Liver (tissue), 9 donors: ENCODE measurements around the gene PRPF40A. TPM values are rescaled to one million over a fixed set of nuclear protein-coding genes. Genes with fewer than 3 reads are reported as not detected.
"Not testable (repeated sequence)": the region's sequence is repeated elsewhere in the genome, so short reads cannot be mapped to it uniquely, and the experiment has no call there.

Experiments used
- DNase-seq: peaks from one replicate; pipeline ENCODE4 v3.0.0-alpha.2; 2017; ENCODE audit warnings: low spot score
- H3K27ac ChIP-seq, 2 donors: one replicate each; pipeline ENCODE4 v1.7.0; 2013; ENCODE audit warnings: inconsistent platforms in 2 of 2, low read length in 2 of 2, control low read depth in 1 of 2, low read depth in 1 of 2, mild to moderate bottlenecking in 1 of 2
- H3K27me3 ChIP-seq, 4 donors: one replicate each; pipeline versions ENCODE4 v1.6.1 to v1.7.0; 2013; ENCODE audit warnings: low read length in 3 of 4, inconsistent platforms in 1 of 4, mild to moderate bottlenecking in 1 of 4, moderate library complexity in 1 of 4; ENCODE audit not compliant: control insufficient read depth in 4 of 4, insufficient read depth in 4 of 4
- H3K36me3 ChIP-seq, 4 donors: one replicate each; pipeline versions ENCODE4 v1.6.1 to v1.7.0; 2013; ENCODE audit warnings: low read length in 3 of 4, mild to moderate bottlenecking in 3 of 4, low read depth in 1 of 4, moderate library complexity in 1 of 4; ENCODE audit not compliant: control insufficient read depth in 4 of 4, insufficient read depth in 3 of 4
- H3K4me1 ChIP-seq, 4 donors: one replicate each; pipeline versions ENCODE4 v1.6.1 to v1.7.0; 2013; ENCODE audit warnings: low read length in 3 of 4, mild to moderate bottlenecking in 3 of 4, moderate library complexity in 1 of 4; ENCODE audit not compliant: control insufficient read depth in 4 of 4, insufficient read depth in 4 of 4
- H3K4me3 ChIP-seq, 3 donors: one replicate each; pipeline versions ENCODE4 v1.6.1 to v1.7.0; 2013; ENCODE audit warnings: low read length in 3 of 3, control low read depth in 1 of 3, low read depth in 1 of 3, mild to moderate bottlenecking in 1 of 3
- H3K9ac ChIP-seq, 2 donors: one replicate each; pipeline ENCODE4 v1.7.0; 2013; ENCODE audit warnings: low read length in 2 of 2, mild to moderate bottlenecking in 2 of 2, moderate library complexity in 2 of 2, control low read depth in 1 of 2, low read depth in 1 of 2
- H3K9me3 ChIP-seq, 4 donors: one replicate each; pipeline versions ENCODE4 v1.6.1 to v1.7.0; 2013; ENCODE audit warnings: low read length in 3 of 4; ENCODE audit not compliant: control insufficient read depth in 4 of 4
- ATF3 ChIP-seq: IDR thresholded peaks from 2 replicates; pipeline ENCODE4 v1.6.1; 2016; ENCODE audit warnings: antibody characterized with exemption
- EGR1 ChIP-seq, 2 donors: IDR thresholded peaks; 2 replicates each; pipeline ENCODE4 v1.6.1; 2016 to 2018; ENCODE audit warnings: antibody characterized with exemption in 2 of 2, low read depth in 2 of 2
- FOXA1 ChIP-seq: IDR thresholded peaks from 2 replicates; pipeline ENCODE4 v1.6.1; 2016; ENCODE audit warnings: antibody characterized with exemption
- FOXA2 ChIP-seq: IDR thresholded peaks from 2 replicates; pipeline ENCODE4 v1.6.1; 2016; ENCODE audit warnings: antibody characterized with exemption
- GABPA ChIP-seq, 2 donors: IDR thresholded peaks in 1 of 2; conservative IDR thresholded peaks in 1 of 2; 2 replicates each; pipeline ENCODE4 v1.6.1; 2016; ENCODE audit warnings: antibody characterized with exemption in 2 of 2, mild to moderate bottlenecking in 1 of 2, moderate library complexity in 1 of 2
- HNF4A ChIP-seq, 2 donors: conservative IDR thresholded peaks; 2 replicates each; pipeline ENCODE4 v1.6.1; 2016; ENCODE audit warnings: antibody characterized with exemption in 2 of 2, mild to moderate bottlenecking in 2 of 2
- HNF4G ChIP-seq: IDR thresholded peaks from 2 replicates; pipeline ENCODE4 v1.6.1; 2016; ENCODE audit warnings: antibody characterized with exemption
- NR2F2 ChIP-seq: IDR thresholded peaks from 2 replicates; pipeline ENCODE4 v1.6.1; 2016; ENCODE audit warnings: antibody characterized with exemption
- RAD21 ChIP-seq, 2 donors: IDR thresholded peaks; 2 replicates each; pipeline ENCODE4 v1.6.1; 2016; ENCODE audit warnings: antibody characterized with exemption in 2 of 2, mild to moderate bottlenecking in 2 of 2
- RXRA ChIP-seq, 2 donors: IDR thresholded peaks; 2 replicates each; pipeline ENCODE4 v1.6.1; 2017 to 2018; ENCODE audit warnings: antibody characterized with exemption in 2 of 2, mild to moderate bottlenecking in 1 of 2
- TAF1 ChIP-seq: conservative IDR thresholded peaks from 2 replicates; pipeline ENCODE4 v1.6.1; 2016; ENCODE audit warnings: antibody characterized with exemption, mild to moderate bottlenecking
- YY1 ChIP-seq: IDR thresholded peaks from 2 replicates; pipeline ENCODE4 v1.6.1; 2016; ENCODE audit warnings: antibody characterized with exemption, mild to moderate bottlenecking
- WGBS: extraction: QIAGEN DNeasy Blood & Tissue Kit; methylation state at CpG from one replicate; pipeline ENCODE4 v1.1.7; 2013; 5-methylcytosine and 5-hydroxymethylcytosine counted together
- polyA plus RNA-seq, 2 donors: library from polyadenylated mRNA; stranded (reverse) in 1 of 2; unstranded in 1 of 2; fragments of 200-250 nt in 1 of 2; fragments of >200 nt in 1 of 2; fragmentation: Nextera tagmentation in 1 of 2; extraction: Ambion mirVana in 1 of 2; gene quantifications; one replicate each; pipeline versions ENCODE4 v1.2.1 to v1.2.3, GENCODE V29; 2013 to 2015
- total RNA-seq, 2 donors: library from RNA; depleted of rRNA; stranded (reverse); fragments of >200 nt; gene quantifications; one replicate each; pipeline ENCODE4 v1.2.3, GENCODE V29; 2014
- TF ChIP-seq, protein P1 (sequence below): IDR thresholded peaks from 2 replicates; pipeline ENCODE4 v1.6.1; 2016; ENCODE audit warnings: antibody characterized with exemption, mild to moderate bottlenecking
- TF ChIP-seq, protein P2 (sequence below): IDR thresholded peaks from 2 replicates; pipeline ENCODE4 v1.6.1; 2016; ENCODE audit warnings: antibody characterized with exemption
- TF ChIP-seq, protein P3 (sequence below): fragments of 150-350 bp; IDR thresholded peaks from 2 replicates; pipeline ENCODE4 v1.5.1; 2017; ENCODE audit warnings: improper control_type of control experiment, low read depth, low read length; ENCODE audit not compliant: missing input control
- donor health status: healthy.
- donor health status: healthy.
- donor health status: healthy.
- donor health status: healthy.
- donor health status: healthy.

PRPF40A gene
- total and polyA plus RNA-seq, 4 donors = 18.8 to 58.1 (median 53.7) TPM

- Histone ChIP-seq H3K27ac (no peak overlapping the region), H3K4me1 (peaks cover 0 to 2% (median 0%) of the 10 kb centered on the region in 4 donors), H3K27me3 (no peaks in the 10 kb centered on the region), H3K9me3 (no peaks in the 10 kb centered on the region), H3K9ac (no peak overlapping the region), H3K4me3 (no peak overlapping the region), H3K36me3 (peaks cover 0 to 10% (median 0%) of the 10 kb centered on the region in 4 donors)
- TF ChIP-seq NR2F2 (no peak), TAF1 (no peak), HNF4A (conservative IDR thresholded peaks at IDR 0.05) (no peak), FOXA2 (no peak), RAD21 (IDR thresholded peaks at IDR 0.05) (no peak), ATF3 (no peak), EGR1 (IDR thresholded peaks at IDR 0.05; ENCODE audit: low read depth in 2 of 2) (no peak), YY1 (no peak), HNF4G (no peak), FOXA1 (no peak), GABPA (IDR thresholded peaks at IDR 0.05 in 1 of 2, conservative IDR thresholded peaks at IDR 0.05 in 1 of 2) (no peak)
- TF ChIP-seq, protein P1, sequence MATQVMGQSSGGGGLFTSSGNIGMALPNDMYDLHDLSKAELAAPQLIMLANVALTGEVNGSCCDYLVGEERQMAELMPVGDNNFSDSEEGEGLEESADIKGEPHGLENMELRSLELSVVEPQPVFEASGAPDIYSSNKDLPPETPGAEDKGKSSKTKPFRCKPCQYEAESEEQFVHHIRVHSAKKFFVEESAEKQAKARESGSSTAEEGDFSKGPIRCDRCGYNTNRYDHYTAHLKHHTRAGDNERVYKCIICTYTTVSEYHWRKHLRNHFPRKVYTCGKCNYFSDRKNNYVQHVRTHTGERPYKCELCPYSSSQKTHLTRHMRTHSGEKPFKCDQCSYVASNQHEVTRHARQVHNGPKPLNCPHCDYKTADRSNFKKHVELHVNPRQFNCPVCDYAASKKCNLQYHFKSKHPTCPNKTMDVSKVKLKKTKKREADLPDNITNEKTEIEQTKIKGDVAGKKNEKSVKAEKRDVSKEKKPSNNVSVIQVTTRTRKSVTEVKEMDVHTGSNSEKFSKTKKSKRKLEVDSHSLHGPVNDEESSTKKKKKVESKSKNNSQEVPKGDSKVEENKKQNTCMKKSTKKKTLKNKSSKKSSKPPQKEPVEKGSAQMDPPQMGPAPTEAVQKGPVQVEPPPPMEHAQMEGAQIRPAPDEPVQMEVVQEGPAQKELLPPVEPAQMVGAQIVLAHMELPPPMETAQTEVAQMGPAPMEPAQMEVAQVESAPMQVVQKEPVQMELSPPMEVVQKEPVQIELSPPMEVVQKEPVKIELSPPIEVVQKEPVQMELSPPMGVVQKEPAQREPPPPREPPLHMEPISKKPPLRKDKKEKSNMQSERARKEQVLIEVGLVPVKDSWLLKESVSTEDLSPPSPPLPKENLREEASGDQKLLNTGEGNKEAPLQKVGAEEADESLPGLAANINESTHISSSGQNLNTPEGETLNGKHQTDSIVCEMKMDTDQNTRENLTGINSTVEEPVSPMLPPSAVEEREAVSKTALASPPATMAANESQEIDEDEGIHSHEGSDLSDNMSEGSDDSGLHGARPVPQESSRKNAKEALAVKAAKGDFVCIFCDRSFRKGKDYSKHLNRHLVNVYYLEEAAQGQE = no peak
- TF ChIP-seq, protein P2, sequence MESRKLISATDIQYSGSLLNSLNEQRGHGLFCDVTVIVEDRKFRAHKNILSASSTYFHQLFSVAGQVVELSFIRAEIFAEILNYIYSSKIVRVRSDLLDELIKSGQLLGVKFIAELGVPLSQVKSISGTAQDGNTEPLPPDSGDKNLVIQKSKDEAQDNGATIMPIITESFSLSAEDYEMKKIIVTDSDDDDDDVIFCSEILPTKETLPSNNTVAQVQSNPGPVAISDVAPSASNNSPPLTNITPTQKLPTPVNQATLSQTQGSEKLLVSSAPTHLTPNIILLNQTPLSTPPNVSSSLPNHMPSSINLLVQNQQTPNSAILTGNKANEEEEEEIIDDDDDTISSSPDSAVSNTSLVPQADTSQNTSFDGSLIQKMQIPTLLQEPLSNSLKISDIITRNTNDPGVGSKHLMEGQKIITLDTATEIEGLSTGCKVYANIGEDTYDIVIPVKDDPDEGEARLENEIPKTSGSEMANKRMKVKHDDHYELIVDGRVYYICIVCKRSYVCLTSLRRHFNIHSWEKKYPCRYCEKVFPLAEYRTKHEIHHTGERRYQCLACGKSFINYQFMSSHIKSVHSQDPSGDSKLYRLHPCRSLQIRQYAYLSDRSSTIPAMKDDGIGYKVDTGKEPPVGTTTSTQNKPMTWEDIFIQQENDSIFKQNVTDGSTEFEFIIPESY = no peak
- WGBS = 94% methylated on average over 1 of the region's 1 CpG
- DNase-seq = no peak
These were observed 46.4 kb upstream of the PRPF40A start for GRCh38 chr2:152763651-152764050.

- H3K36me3 ChIP-seq, H3K27me3 ChIP-seq, H3K9ac ChIP-seq, DNase-seq, H3K4me3 ChIP-seq, H3K4me1 ChIP-seq, H3K27ac ChIP-seq, H3K9me3 ChIP-seq: not testable (repeated sequence)
- 94% methylated on average over 4 of the region's 4 CpGs for WGBS
These were observed 45.9 kb upstream of the PRPF40A start for GRCh38 chr2:152763208-152763607.

GRCh38 chr2:152762202-152762601, 44.9 kb upstream of the PRPF40A start:
- H3K4me3 ChIP-seq = no peak overlapping the region
- no peaks in the 10 kb centered on the region for H3K27me3 ChIP-seq
- TF ChIP-seq RXRA (IDR thresholded peaks at IDR 0.05) = no peak
- TF ChIP-seq, protein P1 = no peak
- no peak for TF ChIP-seq ATF3
- TF ChIP-seq NR2F2 = no peak
- TF ChIP-seq, protein P3, sequence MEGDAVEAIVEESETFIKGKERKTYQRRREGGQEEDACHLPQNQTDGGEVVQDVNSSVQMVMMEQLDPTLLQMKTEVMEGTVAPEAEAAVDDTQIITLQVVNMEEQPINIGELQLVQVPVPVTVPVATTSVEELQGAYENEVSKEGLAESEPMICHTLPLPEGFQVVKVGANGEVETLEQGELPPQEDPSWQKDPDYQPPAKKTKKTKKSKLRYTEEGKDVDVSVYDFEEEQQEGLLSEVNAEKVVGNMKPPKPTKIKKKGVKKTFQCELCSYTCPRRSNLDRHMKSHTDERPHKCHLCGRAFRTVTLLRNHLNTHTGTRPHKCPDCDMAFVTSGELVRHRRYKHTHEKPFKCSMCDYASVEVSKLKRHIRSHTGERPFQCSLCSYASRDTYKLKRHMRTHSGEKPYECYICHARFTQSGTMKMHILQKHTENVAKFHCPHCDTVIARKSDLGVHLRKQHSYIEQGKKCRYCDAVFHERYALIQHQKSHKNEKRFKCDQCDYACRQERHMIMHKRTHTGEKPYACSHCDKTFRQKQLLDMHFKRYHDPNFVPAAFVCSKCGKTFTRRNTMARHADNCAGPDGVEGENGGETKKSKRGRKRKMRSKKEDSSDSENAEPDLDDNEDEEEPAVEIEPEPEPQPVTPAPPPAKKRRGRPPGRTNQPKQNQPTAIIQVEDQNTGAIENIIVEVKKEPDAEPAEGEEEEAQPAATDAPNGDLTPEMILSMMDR = no peak
- H3K9ac ChIP-seq = no peak overlapping the region
- no peak for DNase-seq
- H3K36me3 ChIP-seq = peaks cover 0 to 10% (median 3%) of the 10 kb centered on the region in 4 donors
- H3K9me3 ChIP-seq = no peaks in the 10 kb centered on the region
- 79% methylated on average over 5 of the region's 5 CpGs for WGBS
- no peak overlapping the region for H3K27ac ChIP-seq
- H3K4me1 ChIP-seq = peaks cover 0 to 2% (median 0%) of the 10 kb centered on the region in 4 donors
